GM23338 (cell line): ENCODE results near the gene RAD51AP1. TPM values are rescaled to one million over a fixed set of nuclear protein-coding genes. Genes with fewer than 3 reads are reported as not detected.
A peak's percentile ranks its signal among the peaks of the same experiment; 100 is the strongest.
"Not testable (repeated sequence)": the region's sequence is repeated elsewhere in the genome, so short reads cannot be mapped to it uniquely, and the experiment has no call there.

ENCODE experiments used
- ATAC-seq: fragments of 200-7000 bp; cut with Tn5 transposase; 3 replicates; pipeline ENCODE4 v1.9.1; 2020
- DNase-seq: peaks from one replicate; pipeline ENCODE4 v3.0.0-alpha.2; 2015; ENCODE audit warnings: low spot score
- H2AFZ ChIP-seq: fragments of 200-600 bp; sonication (generic); 2 replicates; pipeline ENCODE4 v1.8.0; 2016; ENCODE audit warnings: antibody characterized with exemption, mild to moderate bottlenecking, moderate library complexity
- H3F3A ChIP-seq: fragments of 200-600 bp; sonication (generic); replicated peaks from 2 replicates; pipeline ENCODE4 v1.8.0; 2017; ENCODE audit warnings: antibody characterized with exemption, mixed run types, low read depth
- H3K27ac ChIP-seq: fragments of 200-600 bp; sonication (generic); 2 replicates; pipeline ENCODE4 v1.6.1; 2016; ENCODE audit warnings: low read depth
- H3K27me3 ChIP-seq: fragments of 200-600 bp; sonication (generic); 2 replicates; pipeline ENCODE4 v1.8.0; 2016; ENCODE audit warnings: mild to moderate bottlenecking, mixed run types, moderate library complexity; ENCODE audit not compliant: insufficient read depth
- H3K36me3 ChIP-seq: fragments of 200-600 bp; sonication (generic); 2 replicates; pipeline ENCODE4 v1.8.0; 2016; ENCODE audit warnings: mild to moderate bottlenecking; ENCODE audit not compliant: insufficient read depth
- H3K4me1 ChIP-seq: fragments of 200-600 bp; sonication (generic); 2 replicates; pipeline ENCODE4 v1.8.0; 2016; ENCODE audit warnings: mild to moderate bottlenecking, moderate library complexity; ENCODE audit not compliant: insufficient read depth
- H3K4me2 ChIP-seq: fragments of 200-600 bp; sonication (generic); 2 replicates; pipeline ENCODE4 v1.7.1; 2017; ENCODE audit warnings: mixed run types
- H3K4me3 ChIP-seq: fragments of 200-600 bp; sonication (generic); 2 replicates; pipeline ENCODE4 v1.6.1; 2016; ENCODE audit warnings: mixed run types
- H3K79me2 ChIP-seq: fragments of 200-600 bp; sonication (generic); replicated peaks from 2 replicates; pipeline ENCODE4 v1.8.0; 2017; ENCODE audit warnings: mild to moderate bottlenecking; ENCODE audit not compliant: insufficient read depth
- H3K9me2 ChIP-seq: fragments of 200-600 bp; sonication (generic); 2 replicates; pipeline ENCODE4 v1.8.0; 2017; ENCODE audit not compliant: insufficient read depth
- H4K20me1 ChIP-seq: fragments of 200-600 bp; sonication (generic); replicated peaks from 2 replicates; pipeline ENCODE4 v1.8.0; 2017; ENCODE audit warnings: mild to moderate bottlenecking; ENCODE audit not compliant: insufficient read depth
- H3K27ac Mint-ChIP-seq: 2 replicates; pipeline ENCODE4 v1.8.0; 2020; ENCODE audit warnings: inconsistent platforms, mild to moderate bottlenecking, moderate library complexity, mixed read lengths
- H3K27me3 Mint-ChIP-seq: 3 replicates; pipeline ENCODE4 v1.8.0; 2022; ENCODE audit warnings: low read depth, mild to moderate bottlenecking, moderate library complexity, mixed read lengths, inconsistent platforms; ENCODE audit not compliant: insufficient read depth, poor library complexity
- H3K36me3 Mint-ChIP-seq: 3 replicates; pipeline ENCODE4 v1.8.0; 2021; ENCODE audit warnings: low read depth, mild to moderate bottlenecking, inconsistent platforms, moderate library complexity, mixed read lengths
- H3K4me1 Mint-ChIP-seq: 3 replicates; pipeline ENCODE4 v1.8.0; 2020; ENCODE audit warnings: mild to moderate bottlenecking, inconsistent platforms, mixed read lengths
- H3K4me3 Mint-ChIP-seq: 3 replicates; pipeline ENCODE4 v1.8.0; 2021; ENCODE audit warnings: moderate library complexity, mild to moderate bottlenecking, inconsistent platforms, mixed read lengths
- H3K9me3 Mint-ChIP-seq: 3 replicates; pipeline ENCODE4 v1.8.0; 2020; ENCODE audit warnings: moderate library complexity, mild to moderate bottlenecking, inconsistent platforms, mixed read lengths
- CTCF ChIP-seq, 2 experiments: fragments of 200-600 bp in 1 of 2; sonication (generic) in 1 of 2; conservative IDR thresholded peaks; 2 replicates each; pipeline versions ENCODE4 v1.5.1 to v1.6.1; 2016 to 2017; ENCODE audit warnings: antibody characterized with exemption in 2 of 2, low read depth in 2 of 2, mild to moderate bottlenecking in 2 of 2, moderate library complexity in 1 of 2
- EZH2 ChIP-seq: fragments of 200-600 bp; sonication (generic); IDR thresholded peaks from one replicate; pipeline ENCODE4 v1.8.0; 2017; ENCODE audit warnings: antibody characterized with exemption, mild to moderate bottlenecking, low read depth; ENCODE audit not compliant: unreplicated experiment
- EZH2phosphoT487 ChIP-seq: fragments of 200-600 bp; sonication (generic); IDR thresholded peaks from one replicate; pipeline ENCODE4 v1.8.1; 2018; ENCODE audit warnings: antibody characterized with exemption; ENCODE audit not compliant: unreplicated experiment
- POLR2AphosphoS5 ChIP-seq: IDR thresholded peaks from 2 replicates; pipeline ENCODE4 v1.6.1; 2016; ENCODE audit warnings: antibody characterized with exemption, low read depth
- REST ChIP-seq: IDR thresholded peaks from one replicate; pipeline ENCODE4 v1.6.1; 2018; ENCODE audit warnings: antibody characterized with exemption; ENCODE audit not compliant: unreplicated experiment
- polyA plus RNA-seq: library from polyadenylated mRNA; unstranded; fragments of >200 nt; fragmentation: Nextera tagmentation; extraction: Ambion mirVana; gene quantifications from 2 replicates; pipeline ENCODE4 v1.2.1, GENCODE V29; 2016
- total RNA-seq: library from RNA; depleted of rRNA; stranded (reverse); fragments of >200 nt; shearing (Covaris generic); gene quantifications from 2 replicates; pipeline ENCODE4 v1.2.3, GENCODE V29; 2014

Gene RAD51AP1
- total and polyA plus RNA-seq, 2 experiments from 2014 or later: 75.2 to 119 TPM

GRCh38 chr12:4518106-4518728, 20.5 kb upstream of the RAD51AP1 start (continued):
- TF ChIP-seq REST: no peak
- no peak for TF ChIP-seq POLR2AphosphoS5
- no peak for TF ChIP-seq EZH2

- not testable (repeated sequence) for DNase-seq, H4K20me1 ChIP-seq, H3K4me1 Mint-ChIP-seq, H3K27me3 Mint-ChIP-seq, H3K27me3 ChIP-seq, H3K36me3 ChIP-seq, H3K79me2 ChIP-seq, H3K36me3 Mint-ChIP-seq, H3K9me3 Mint-ChIP-seq, H3K27ac ChIP-seq, H3K4me3 ChIP-seq, H3K4me2 ChIP-seq, H2AFZ ChIP-seq, H3K4me1 ChIP-seq, H3K27ac Mint-ChIP-seq, H3K9me2 ChIP-seq, H3K4me3 Mint-ChIP-seq, H3F3A ChIP-seq, ATAC-seq
These were observed 15.2 kb upstream of the RAD51AP1 start for GRCh38 chr12:4523443-4523842.

DNA sequence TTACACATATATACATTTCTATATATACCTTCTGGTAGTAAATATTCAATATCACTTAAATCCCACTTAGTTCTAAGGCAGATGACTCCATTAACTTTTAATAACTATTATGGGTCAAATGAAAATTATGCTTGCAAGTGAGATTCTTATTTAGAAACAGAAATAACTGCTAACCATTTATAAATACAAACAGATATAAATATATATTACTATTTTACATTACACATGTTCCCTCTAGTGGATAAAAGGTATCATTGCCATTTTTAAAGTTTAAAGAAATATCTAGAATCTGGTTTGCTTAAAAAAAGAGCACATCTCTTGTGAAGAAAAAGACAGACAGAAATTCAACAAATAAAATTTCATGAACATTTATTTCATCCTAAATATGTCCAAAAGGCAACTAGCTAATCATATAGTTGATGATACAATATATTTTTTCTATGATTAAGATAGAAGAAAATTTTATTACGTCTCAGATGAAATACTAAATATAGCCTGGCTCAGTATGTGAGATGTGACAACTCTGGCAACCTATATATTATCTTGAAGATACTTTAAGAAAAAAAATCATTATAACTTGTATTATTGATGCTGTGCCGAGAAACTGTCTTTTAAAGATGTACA, 11.7 kb upstream of the RAD51AP1 start:
- no peaks in the 10 kb centered on the region for H3F3A ChIP-seq
- Mint-ChIP-seq H3K27me3 (no peaks in the 10 kb centered on the region), H3K4me3 (no peak overlapping the region), H3K9me3 (no peaks in the 10 kb centered on the region), H3K36me3 (peaks cover 8% of the 10 kb centered on the region; the same call in 2 of the 3 replicates), H3K27ac (no peak overlapping the region), H3K4me1 (no peaks in the 10 kb centered on the region; the same call in 2 of the 3 replicates)
- H3K9me2 ChIP-seq: no peaks in the 10 kb centered on the region
- H3K79me2 ChIP-seq: no peaks in the 10 kb centered on the region
- H3K4me3 ChIP-seq: no peak overlapping the region
- no peaks in the 10 kb centered on the region for H4K20me1 ChIP-seq
- no peak for TF ChIP-seq EZH2phosphoT487
- peak in 1 of 2 experiments; percentile 68; a peak in 3 of 4 replicates for TF ChIP-seq CTCF (conservative IDR thresholded peaks at IDR 0.05; ENCODE audit: low read depth in 2 of 2)
- H3K27me3 ChIP-seq: no peaks in the 10 kb centered on the region
- no peak overlapping the region for H2AFZ ChIP-seq
- no peaks in the 10 kb centered on the region for H3K4me1 ChIP-seq
- H3K4me2 ChIP-seq: no peak overlapping the region
- DNase-seq (peak; percentile 42), ATAC-seq (no peak)
- H3K36me3 ChIP-seq: no peaks in the 10 kb centered on the region; the same call in 1 of the 2 replicates
- no peak overlapping the region for H3K27ac ChIP-seq
